SU-DHL-6 (cell line): ENCODE results near the gene MIER2.

ENCODE experiments used
- H2AFZ ChIP-seq: fragments of 200-600 bp; sonication (generic); 2 replicates; pipeline ENCODE4 v1.6.1; 2014; ENCODE audit warnings: low read depth, mild to moderate bottlenecking, moderate library complexity, mixed read lengths, antibody characterized with exemption, low read length; ENCODE audit not compliant: severe bottlenecking
- H3F3A ChIP-seq: fragments of 200-600 bp; shearing (Covaris generic); 2 replicates; pipeline ENCODE4 v1.6.0; 2016; ENCODE audit warnings: antibody characterized with exemption, mild to moderate bottlenecking; ENCODE audit not compliant: insufficient read depth
- H3K27ac ChIP-seq: fragments of 200-600 bp; sonication (generic); 2 replicates; pipeline ENCODE4 v1.5.1; 2016; ENCODE audit warnings: low read depth, mild to moderate bottlenecking, low read length, moderate library complexity, mixed read lengths
- H3K27me3 ChIP-seq: fragments of 200-600 bp; sonication (generic), shearing (Covaris generic); 2 replicates; pipeline ENCODE4 v1.6.0; 2014; ENCODE audit warnings: mild to moderate bottlenecking, low read length
- H3K36me3 ChIP-seq: fragments of 200-600 bp; sonication (generic); 2 replicates; pipeline ENCODE4 v1.6.1; 2014; ENCODE audit warnings: mild to moderate bottlenecking, low read length, mixed read lengths
- H3K4me2 ChIP-seq: fragments of 300-600, 200-600 bp; shearing (Covaris generic), sonication (generic); 2 replicates; pipeline ENCODE4 v1.6.0; 2014; ENCODE audit warnings: low read length, low read depth, mild to moderate bottlenecking; ENCODE audit not compliant: poor library complexity, severe bottlenecking
- H3K4me3 ChIP-seq: fragments of 200-600 bp; sonication (generic); 2 replicates; pipeline ENCODE4 v1.5.1; 2014; ENCODE audit warnings: antibody characterized with exemption, low read length, mild to moderate bottlenecking, mixed read lengths; ENCODE audit not compliant: insufficient read depth, poor library complexity, severe bottlenecking
- H3K79me2 ChIP-seq: fragments of 200-600 bp; sonication (generic); 2 replicates; pipeline ENCODE4 v1.6.1; 2014; ENCODE audit warnings: mild to moderate bottlenecking, low read length, moderate library complexity; ENCODE audit not compliant: insufficient read depth
- H3K9ac ChIP-seq: fragments of 200-600 bp; sonication (generic); 2 replicates; pipeline ENCODE4 v1.7.0; 2014; ENCODE audit warnings: mild to moderate bottlenecking, low read length
- H3K9me2 ChIP-seq: fragments of 200-600 bp; sonication (generic); replicated peaks from 2 replicates; pipeline ENCODE4 v1.6.1; 2014; ENCODE audit warnings: low read length; ENCODE audit not compliant: insufficient read depth
- H3K9me3 ChIP-seq: fragments of 200-600 bp; sonication (generic); 2 replicates; pipeline ENCODE4 v1.6.1; 2014; ENCODE audit warnings: low read length, mixed read lengths; ENCODE audit not compliant: insufficient read depth
- H4K20me1 ChIP-seq: fragments of 200-600 bp; sonication (generic); 2 replicates; pipeline ENCODE4 v1.6.1; 2014; ENCODE audit warnings: low read depth, mild to moderate bottlenecking, antibody characterized with exemption, low read length, moderate library complexity, mixed read lengths
- EZH2phosphoT487 ChIP-seq: fragments of 200-600 bp; sonication (generic), shearing (Covaris generic); conservative IDR thresholded peaks from 2 replicates; pipeline ENCODE4 v1.6.1; 2018; ENCODE audit warnings: mild to moderate bottlenecking, antibody characterized with exemption, low read length, moderate library complexity, mixed read lengths
- TF ChIP-seq, protein P1 (sequence below): fragments of 200-600 bp; sonication (generic); IDR thresholded peaks from one replicate; pipeline ENCODE4 v1.5.1; 2017; ENCODE audit warnings: antibody characterized with exemption, mild to moderate bottlenecking, low read length, moderate library complexity; ENCODE audit not compliant: insufficient read depth, poor library complexity, severe bottlenecking

Gene MIER2

DNA sequence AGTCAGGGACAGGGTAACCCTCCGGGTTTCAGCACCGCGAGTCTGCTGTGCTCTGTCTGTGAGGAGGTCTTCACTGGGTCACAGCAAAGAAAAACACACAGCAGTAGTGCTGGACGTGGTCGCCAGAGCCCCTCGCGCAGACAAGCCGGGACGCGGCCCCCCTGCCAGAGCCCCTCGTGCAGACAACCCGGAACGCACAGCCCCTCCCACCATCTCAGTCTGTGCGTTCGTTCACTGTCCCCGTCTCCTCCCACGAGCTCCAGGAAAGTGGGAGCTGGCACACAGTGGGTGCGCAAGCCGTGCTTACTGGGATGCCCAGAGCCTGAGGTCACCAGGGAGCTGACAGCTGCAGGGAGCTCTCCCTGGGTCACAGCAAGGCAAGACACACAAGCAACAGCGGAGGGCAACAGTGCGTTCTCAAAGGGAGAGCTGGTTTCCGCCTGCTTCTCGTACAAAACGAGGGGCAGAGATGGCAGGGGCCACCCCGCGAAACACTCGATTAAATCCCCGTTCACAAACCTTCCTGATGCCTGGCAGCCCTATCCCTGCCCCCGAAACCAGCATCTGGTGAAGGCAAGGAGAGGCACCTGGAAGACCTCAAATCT lies 50.2 kb downstream of the MIER2 start:
- TF ChIP-seq EZH2phosphoT487 = no peak
- TF ChIP-seq, protein P1, sequence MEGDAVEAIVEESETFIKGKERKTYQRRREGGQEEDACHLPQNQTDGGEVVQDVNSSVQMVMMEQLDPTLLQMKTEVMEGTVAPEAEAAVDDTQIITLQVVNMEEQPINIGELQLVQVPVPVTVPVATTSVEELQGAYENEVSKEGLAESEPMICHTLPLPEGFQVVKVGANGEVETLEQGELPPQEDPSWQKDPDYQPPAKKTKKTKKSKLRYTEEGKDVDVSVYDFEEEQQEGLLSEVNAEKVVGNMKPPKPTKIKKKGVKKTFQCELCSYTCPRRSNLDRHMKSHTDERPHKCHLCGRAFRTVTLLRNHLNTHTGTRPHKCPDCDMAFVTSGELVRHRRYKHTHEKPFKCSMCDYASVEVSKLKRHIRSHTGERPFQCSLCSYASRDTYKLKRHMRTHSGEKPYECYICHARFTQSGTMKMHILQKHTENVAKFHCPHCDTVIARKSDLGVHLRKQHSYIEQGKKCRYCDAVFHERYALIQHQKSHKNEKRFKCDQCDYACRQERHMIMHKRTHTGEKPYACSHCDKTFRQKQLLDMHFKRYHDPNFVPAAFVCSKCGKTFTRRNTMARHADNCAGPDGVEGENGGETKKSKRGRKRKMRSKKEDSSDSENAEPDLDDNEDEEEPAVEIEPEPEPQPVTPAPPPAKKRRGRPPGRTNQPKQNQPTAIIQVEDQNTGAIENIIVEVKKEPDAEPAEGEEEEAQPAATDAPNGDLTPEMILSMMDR = no peak
- no peaks in the 10 kb centered on the region; the same call in 1 of the 2 replicates for H4K20me1 ChIP-seq
- H3K4me2 ChIP-seq = no peak overlapping the region
- H3K27me3 ChIP-seq = no peaks in the 10 kb centered on the region
- no peaks in the 10 kb centered on the region for H3K36me3 ChIP-seq
- no peak overlapping the region for H3K9ac ChIP-seq
- H3K27ac ChIP-seq = no peak overlapping the region
- H3F3A ChIP-seq = no peaks in the 10 kb centered on the region
- no peak overlapping the region for H2AFZ ChIP-seq
- no peaks in the 10 kb centered on the region for H3K9me3 ChIP-seq
- no peak overlapping the region for H3K4me3 ChIP-seq
- H3K9me2 ChIP-seq = no peaks in the 10 kb centered on the region
- no peaks in the 10 kb centered on the region for H3K79me2 ChIP-seq

DNA sequence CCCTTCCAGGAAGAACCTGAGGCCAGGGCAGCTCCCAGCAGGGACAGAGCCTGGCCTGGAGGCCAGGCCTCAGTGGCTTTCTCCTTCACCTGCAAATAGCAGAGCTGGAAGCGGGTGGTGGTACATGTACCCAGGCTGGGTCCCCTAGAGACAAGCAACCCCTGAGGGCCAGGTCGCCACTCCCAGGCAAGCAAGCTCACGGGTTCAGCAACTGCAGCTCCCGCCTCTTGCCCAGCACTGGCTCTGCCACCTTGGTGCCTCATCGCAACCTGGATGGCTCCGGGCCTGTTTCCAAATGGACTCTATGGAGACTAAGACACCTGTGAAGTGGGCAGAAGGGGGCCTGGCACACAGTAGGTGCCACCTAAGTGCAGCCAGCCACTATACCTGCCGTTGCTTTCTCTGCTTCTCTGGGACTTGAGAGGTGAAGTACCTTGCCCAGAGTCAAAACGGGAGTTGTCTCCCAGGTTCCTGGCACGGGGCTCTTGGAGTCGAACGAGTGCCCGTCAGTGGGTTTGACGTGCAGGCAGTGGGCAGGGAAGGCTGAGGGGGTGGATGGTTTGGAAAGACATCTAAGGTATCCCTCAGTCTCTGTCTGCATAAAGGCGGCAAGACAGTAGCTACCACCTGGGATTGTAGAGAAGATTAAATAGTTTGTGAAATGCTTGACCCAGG lies 51.0 kb downstream of the MIER2 start:
- Histone ChIP-seq H3K36me3 (no peaks in the 10 kb centered on the region), H3K9ac (no peak overlapping the region), H3K4me2 (no peak overlapping the region), H3F3A (no peaks in the 10 kb centered on the region), H2AFZ (no peak overlapping the region), H3K4me3 (no peak overlapping the region), H3K79me2 (no peaks in the 10 kb centered on the region), H3K27ac (no peak overlapping the region), H4K20me1 (no peaks in the 10 kb centered on the region; the same call in 1 of the 2 replicates), H3K9me2 (no peaks in the 10 kb centered on the region), H3K9me3 (no peaks in the 10 kb centered on the region), H3K27me3 (no peaks in the 10 kb centered on the region)
- TF ChIP-seq, protein P1 = no peak
- TF ChIP-seq EZH2phosphoT487 = no peak

DNA sequence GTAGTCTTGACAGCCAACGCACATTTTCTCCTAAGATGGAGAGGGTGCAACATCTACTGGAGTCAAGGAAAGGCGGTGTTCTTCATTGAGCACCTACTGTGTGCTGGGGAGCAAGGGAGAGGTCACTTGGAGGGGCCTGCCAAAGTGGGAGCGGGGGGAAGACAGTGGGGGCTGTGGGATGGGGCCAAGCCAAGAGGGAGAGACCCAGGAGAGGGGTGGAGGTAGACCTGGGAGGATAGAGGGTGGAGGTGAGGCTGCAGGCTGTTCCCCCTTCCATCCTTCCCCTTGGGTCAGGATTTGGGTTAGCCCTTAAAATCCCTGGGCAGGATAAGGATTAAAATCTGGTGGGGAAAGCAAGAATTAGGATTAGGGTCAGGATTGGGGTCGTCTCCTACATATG lies 51.6 kb downstream of the MIER2 start:
- no peaks in the 10 kb centered on the region for H3K9me3 ChIP-seq
- H3F3A ChIP-seq = no peaks in the 10 kb centered on the region
- no peaks in the 10 kb centered on the region; the same call in 1 of the 2 replicates for H4K20me1 ChIP-seq
- no peak overlapping the region for H3K4me2 ChIP-seq
- H3K27me3 ChIP-seq = no peaks in the 10 kb centered on the region
- TF ChIP-seq, protein P1 = no peak
- TF ChIP-seq EZH2phosphoT487 = no peak
- H3K9ac ChIP-seq = no peak overlapping the region
- no peaks in the 10 kb centered on the region for H3K9me2 ChIP-seq
- H3K36me3 ChIP-seq = no peaks in the 10 kb centered on the region
- H3K79me2 ChIP-seq = no peaks in the 10 kb centered on the region
- no peak overlapping the region for H3K4me3 ChIP-seq
- no peak overlapping the region for H2AFZ ChIP-seq
- H3K27ac ChIP-seq = no peak overlapping the region
